Measurements from ENCODE around the gene SPRN. TPM values are rescaled to one million over a fixed set of nuclear protein-coding genes. Genes with fewer than 3 reads are reported as not detected.

The SPRN gene
- total RNA-seq, 1 donor from 2014 or later, result 2.0 TPM

DNA sequence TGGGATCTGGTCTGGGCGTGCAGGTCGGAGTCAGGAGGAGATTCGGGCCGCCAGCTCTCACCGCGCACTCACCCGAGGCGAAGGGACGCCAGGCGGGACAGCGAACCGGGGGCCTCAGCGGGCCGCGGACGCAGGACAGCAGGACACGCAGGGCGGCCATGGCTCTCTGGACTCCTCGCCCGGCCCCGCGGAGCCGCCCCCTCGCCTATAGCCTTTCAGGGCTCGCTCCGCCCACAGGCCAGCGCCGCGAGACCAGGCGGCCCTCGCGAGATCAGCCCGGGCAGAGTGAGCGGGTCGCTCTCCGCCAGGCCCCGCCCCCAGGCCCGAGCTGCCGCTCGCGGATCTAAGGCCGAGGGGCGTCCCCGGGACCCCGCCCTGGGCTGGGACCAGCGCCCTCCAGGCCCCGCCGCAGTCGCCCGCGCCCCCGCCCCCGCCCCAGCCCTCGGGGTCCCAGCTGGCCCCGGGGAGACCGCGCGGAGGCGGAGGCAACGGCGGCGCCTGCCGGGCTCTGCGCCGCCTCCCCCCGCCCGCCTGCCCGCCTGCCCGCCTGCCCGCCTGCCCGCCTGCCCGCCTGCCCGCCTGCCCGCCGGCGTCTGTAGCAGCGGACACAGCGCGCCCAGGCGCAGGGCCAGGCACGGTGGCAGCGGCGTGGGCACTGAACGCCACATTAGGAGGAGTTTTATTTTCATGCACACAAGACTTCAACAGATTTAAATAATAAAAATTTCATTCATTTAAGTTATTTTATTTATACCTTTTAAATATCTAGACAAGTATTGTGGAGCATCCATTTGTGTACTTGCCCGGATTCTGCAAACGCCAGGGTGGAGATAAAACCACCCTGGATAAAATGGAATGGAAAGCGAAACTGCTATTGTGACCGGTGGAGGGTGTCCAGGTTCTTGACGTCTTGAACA lies 51.0 kb downstream of the SPRN start, which contains the start of gene ECHS1:
TSS of gene ECHS1 (minus strand) at position 181 of the 917 bp plus-strand sequence. CDS start at position 160, 21 bp downstream.
- H3K9me3 Mint-ChIP-seq (ENCODE audit: unreplicated experiment), result peaks cover 11% of the 10 kb centered on the region
- peaks cover 6% of the 10 kb centered on the region for H3K4me1 Mint-ChIP-seq (ENCODE audit: low read depth, unreplicated experiment)
- peaks cover 8% of the 10 kb centered on the region for H3K36me3 Mint-ChIP-seq (ENCODE audit: unreplicated experiment)
- TF ChIP-seq, protein P1, sequence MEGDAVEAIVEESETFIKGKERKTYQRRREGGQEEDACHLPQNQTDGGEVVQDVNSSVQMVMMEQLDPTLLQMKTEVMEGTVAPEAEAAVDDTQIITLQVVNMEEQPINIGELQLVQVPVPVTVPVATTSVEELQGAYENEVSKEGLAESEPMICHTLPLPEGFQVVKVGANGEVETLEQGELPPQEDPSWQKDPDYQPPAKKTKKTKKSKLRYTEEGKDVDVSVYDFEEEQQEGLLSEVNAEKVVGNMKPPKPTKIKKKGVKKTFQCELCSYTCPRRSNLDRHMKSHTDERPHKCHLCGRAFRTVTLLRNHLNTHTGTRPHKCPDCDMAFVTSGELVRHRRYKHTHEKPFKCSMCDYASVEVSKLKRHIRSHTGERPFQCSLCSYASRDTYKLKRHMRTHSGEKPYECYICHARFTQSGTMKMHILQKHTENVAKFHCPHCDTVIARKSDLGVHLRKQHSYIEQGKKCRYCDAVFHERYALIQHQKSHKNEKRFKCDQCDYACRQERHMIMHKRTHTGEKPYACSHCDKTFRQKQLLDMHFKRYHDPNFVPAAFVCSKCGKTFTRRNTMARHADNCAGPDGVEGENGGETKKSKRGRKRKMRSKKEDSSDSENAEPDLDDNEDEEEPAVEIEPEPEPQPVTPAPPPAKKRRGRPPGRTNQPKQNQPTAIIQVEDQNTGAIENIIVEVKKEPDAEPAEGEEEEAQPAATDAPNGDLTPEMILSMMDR (IDR thresholded peaks at IDR 0.05; ENCODE audit: partially characterized antibody, unreplicated experiment), result no peak
- DNase-seq, result peak; percentile 99
- peak within 1 kb of the TSS; percentile 73 for H3K27ac Mint-ChIP-seq (ENCODE audit: unreplicated experiment)
- H3K4me3 Mint-ChIP-seq (ENCODE audit: unreplicated experiment), result peak within 1 kb of the TSS; percentile 89
- peaks cover 14% of the 10 kb centered on the region for H3K27me3 Mint-ChIP-seq (ENCODE audit: unreplicated experiment)

DNA sequence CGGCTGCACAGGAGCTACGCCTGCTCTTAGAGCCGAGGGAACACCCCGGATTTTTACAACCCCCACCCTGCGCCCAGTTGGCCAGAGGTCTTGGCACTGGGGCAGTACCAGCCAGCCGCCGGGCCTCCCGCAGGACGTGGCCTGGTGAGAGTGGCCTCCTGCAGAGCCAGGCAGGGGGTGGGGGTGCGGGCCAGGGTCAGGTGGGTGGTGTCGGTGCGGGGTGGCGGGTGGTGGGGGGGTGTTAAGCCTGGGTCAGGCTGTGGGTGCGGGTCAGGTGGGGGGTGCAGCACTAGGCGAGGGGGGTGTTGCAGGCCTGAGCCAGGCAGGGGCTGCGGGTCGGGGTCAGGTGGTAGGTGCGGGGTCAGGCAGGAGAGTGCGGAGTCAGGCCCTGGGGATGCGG lies 51.9 kb downstream of the SPRN start:
- TF ChIP-seq, protein P1 (IDR thresholded peaks at IDR 0.05; ENCODE audit: partially characterized antibody, unreplicated experiment), result no peak
- Mint-ChIP-seq H3K4me1 (ENCODE audit: low read depth, unreplicated experiment) (peaks cover 6% of the 10 kb centered on the region), H3K27me3 (ENCODE audit: unreplicated experiment) (peaks cover 14% of the 10 kb centered on the region), H3K27ac (ENCODE audit: unreplicated experiment) (no peak overlapping the region), H3K36me3 (ENCODE audit: unreplicated experiment) (peaks cover 8% of the 10 kb centered on the region), H3K4me3 (ENCODE audit: unreplicated experiment) (no peak overlapping the region), H3K9me3 (ENCODE audit: unreplicated experiment) (peaks cover 11% of the 10 kb centered on the region)
- DNase-seq, result peak; percentile 36

Small RNAs within 50 kb of the gene (microRNA-seq; reads per million reads assigned to microRNA genes)
- 5.9 reads per million, percentile 35 among the genes with 10 or more reads in this experiment for gene MIR3944 (ENCODE audit: unreplicated experiment)

Other genes with a start within 250 kb of the SPRN start
- gene UTF1, start 194.4 kb downstream of the SPRN start, total RNA-seq (ENCODE audit: unreplicated experiment), result 0.61 TPM
- gene VENTX, start 186.8 kb downstream of the SPRN start, total RNA-seq (ENCODE audit: unreplicated experiment), result 1.6 TPM
- gene ADAM8, start 147.8 kb downstream of the SPRN start, total RNA-seq (ENCODE audit: unreplicated experiment), result 5.4 TPM
- gene TUBGCP2, start 115.8 kb downstream of the SPRN start, total RNA-seq (ENCODE audit: unreplicated experiment), result 61.4 TPM
- 24.6 TPM for gene ZNF511, start 115.7 kb downstream of the SPRN start, total RNA-seq (ENCODE audit: unreplicated experiment)
- gene CALY, start 87.7 kb downstream of the SPRN start, total RNA-seq (ENCODE audit: unreplicated experiment), result 19.8 TPM
- gene PRAP1, start 77.3 kb downstream of the SPRN start, total RNA-seq (ENCODE audit: unreplicated experiment), result not detected
- gene FUOM, start 66.6 kb downstream of the SPRN start, total RNA-seq (ENCODE audit: unreplicated experiment), result 13.0 TPM
- 64.2 TPM for gene ECHS1, start 51.3 kb downstream of the SPRN start, total RNA-seq (ENCODE audit: unreplicated experiment)
- 12.7 TPM for gene PAOX, start 45.4 kb downstream of the SPRN start, total RNA-seq (ENCODE audit: unreplicated experiment)
- 76.4 TPM for gene MTG1, start 30.5 kb downstream of the SPRN start, total RNA-seq (ENCODE audit: unreplicated experiment)
- 3.8 TPM for gene SCART1, start 29.3 kb upstream of the SPRN start, total RNA-seq (ENCODE audit: unreplicated experiment)
- 7.1 TPM for gene CYP2E1, start 102.7 kb upstream of the SPRN start, total RNA-seq (ENCODE audit: unreplicated experiment)
- 0.78 TPM for gene SYCE1, start 141.0 kb upstream of the SPRN start, total RNA-seq (ENCODE audit: unreplicated experiment)
- not detected for gene FRG2B, start 202.2 kb upstream of the SPRN start, total RNA-seq (ENCODE audit: unreplicated experiment)